AG20443 (cell line): ENCODE results near the gene RNF215.
"Not testable (repeated sequence)": the region's sequence is repeated elsewhere in the genome, so short reads cannot be mapped to it uniquely, and the experiment has no call there.

Source experiments
- DNase-seq: peaks from one replicate; pipeline ENCODE4 v3.0.0; 2012; ENCODE audit warnings: low spot score, mixed read lengths

The RNF215 gene

DNA sequence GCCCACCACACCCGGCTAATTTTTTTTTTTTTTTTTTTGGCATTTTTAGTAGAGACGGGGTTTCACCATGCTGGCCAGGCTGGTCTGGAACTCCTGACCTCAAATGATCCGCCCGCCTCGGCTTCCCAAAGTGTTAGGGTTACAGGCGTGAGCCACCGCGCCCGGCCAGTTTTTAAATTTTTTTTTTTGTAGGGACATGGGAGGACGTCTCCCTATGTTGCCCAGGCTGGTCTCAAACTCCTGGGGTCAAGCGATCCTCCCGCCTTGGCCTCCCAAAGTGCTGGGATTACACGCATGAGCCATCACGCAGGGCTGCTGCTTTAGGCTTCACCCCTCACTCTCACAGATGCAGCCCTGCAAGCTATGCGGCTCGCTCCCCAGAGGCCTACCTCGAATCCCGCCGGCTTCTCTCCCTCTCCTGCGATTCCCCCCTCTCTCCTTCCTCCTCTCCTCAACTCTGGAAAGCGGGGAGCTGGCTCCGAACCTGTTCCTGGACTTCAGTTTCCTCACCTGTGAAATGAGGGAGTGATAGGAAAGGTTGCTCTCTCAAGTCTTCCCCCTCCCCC, 29.5 kb downstream of the RNF215 start:
- no peak for DNase-seq

DNA sequence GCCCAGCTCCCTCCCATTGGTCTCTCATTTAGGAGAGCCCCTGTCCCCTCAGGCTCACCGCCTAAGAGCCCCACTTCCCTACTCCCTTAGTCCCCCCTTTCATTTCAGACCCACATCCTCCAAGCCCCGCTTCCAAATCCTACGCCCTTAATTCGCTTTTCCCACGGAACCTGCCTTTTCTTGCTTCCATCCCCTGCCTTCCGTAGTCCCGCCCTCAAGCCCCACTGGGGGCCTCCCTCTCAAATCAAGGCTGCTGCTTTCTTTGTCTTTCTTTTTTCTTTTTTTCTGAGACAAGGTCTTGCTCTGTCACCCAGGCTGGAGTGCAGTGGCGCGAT, 30.0 kb downstream of the RNF215 start:
- DNase-seq, result no peak

DNA sequence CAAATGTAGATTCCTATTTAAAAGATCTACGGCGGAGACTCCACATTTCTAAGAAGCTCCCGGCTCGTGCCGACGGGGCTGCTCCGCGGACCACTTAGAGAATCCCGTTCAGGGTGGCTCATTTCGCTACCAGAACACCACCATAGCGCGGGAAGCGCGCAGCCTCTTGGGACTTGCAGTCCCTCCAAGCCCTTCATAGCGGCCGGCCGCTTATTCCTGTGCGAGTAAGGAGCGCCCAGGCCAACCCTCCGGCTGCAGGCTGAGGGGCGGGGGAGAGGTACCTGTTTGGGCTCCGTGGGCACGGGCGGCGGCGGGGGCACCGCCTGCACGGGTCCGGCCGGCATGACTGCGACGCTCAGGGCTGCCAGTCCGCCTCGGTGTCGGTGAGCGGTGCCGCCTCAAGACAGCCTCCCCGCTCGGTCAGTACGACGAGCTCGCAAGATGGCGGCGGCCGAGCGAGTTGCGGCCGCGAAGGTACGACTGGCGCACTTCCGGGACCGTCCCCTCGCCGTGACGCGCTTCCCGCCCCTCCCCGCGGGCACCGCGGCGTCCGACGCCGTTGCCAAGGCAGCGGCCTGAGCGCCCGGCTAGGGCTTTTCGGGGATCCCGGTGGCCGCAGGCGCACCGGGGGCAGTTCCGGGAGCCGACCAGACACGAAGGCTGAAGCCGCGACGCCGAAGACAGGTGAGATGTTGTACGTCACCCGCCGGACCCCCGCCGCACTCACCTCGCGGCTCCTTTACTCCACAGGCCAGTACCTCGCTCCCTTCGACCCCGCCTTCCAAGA, 30.6 kb downstream of the RNF215 start, which contains the start of the genes CCDC157 and SF3A1:
Gene CCDC157, plus strand, starts transcription at position 559 of the 787 bp plus-strand sequence. CDS start 8,994 bp downstream, outside the sequence.
Gene SF3A1, minus strand, starts transcription at position 446 of the 787 bp plus-strand sequence. Its CDS starts 102 bp downstream, at position 344.
- peak; percentile 97 for DNase-seq

DNA sequence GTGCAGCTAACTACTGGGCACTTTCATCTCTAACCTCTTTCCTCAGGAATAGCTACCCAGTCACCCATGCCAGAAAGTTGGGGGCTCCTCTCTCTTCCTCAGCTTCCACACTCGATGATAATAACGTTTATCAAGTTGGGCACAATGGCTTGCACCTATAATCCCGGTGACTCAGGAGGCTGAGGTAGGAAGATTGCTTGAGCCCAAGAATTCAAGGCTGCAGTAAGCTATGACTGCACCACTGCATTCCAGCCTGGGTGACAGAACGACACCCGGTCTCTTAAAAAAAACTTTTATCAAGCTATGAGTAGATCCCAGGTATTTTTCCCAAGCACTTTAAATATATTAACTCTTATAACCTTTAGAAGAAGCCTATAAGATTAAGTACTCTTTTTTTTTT, 32.6 kb downstream of the RNF215 start:
- no peak for DNase-seq

DNA sequence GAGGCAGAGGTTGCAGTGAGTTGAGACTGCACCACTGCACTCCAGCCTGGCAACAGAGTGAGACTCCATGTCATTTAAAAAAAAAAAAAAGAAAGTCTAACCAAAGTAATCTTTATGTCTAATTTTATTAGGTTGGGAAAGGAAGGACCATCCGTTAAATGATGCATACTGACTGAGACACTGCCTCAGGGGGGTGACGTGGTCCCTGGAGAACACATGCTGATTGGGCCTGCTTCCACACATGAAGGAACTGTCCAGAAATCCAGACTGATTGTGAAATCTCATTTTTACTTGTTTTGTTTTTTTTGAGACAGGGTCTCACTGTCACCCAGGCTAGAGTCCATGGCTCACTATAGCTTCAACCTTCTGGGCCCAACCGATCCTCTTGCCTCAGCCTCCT, 36.0 kb downstream of the RNF215 start:
- no peak for DNase-seq

DNA sequence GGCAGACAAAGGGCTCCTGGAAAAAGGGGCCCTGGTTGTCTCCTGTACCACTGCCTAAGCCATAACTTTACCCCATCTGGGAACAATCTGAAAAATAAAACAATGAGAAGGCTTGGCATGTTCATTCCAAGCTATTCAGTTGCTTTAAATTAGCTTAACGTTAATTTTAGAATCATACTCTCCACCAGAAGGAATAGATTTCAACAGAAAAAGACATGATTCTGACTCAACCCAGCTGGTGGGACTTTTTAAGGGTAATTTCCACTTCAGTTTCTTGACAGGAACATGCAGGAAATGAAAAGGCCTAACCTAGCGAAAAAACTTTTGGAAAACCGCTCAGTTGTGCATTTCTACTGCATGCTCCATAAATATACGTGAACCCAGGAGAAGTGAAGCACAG, 38.4 kb downstream of the RNF215 start:
- DNase-seq, result peak; percentile 47

DNA sequence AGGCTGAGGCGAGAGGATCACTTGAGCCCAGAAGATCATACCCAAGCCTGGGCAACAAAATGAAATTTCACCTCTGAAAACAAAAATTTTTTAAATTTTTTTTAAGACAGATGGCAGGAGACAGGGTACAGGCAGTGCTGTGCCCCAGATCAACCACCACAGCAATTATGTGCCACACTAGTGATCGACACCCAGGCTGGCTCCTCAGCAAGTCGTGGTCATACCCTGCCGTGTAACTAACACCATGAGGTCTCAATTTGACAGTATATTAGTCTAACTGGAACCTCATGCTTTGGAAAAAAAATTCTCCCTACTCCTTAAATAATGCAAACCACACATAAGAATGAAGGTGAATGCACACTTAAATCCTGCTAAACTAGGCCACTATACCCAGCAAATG, 38.8 kb downstream of the RNF215 start:
- no peak for DNase-seq

DNA sequence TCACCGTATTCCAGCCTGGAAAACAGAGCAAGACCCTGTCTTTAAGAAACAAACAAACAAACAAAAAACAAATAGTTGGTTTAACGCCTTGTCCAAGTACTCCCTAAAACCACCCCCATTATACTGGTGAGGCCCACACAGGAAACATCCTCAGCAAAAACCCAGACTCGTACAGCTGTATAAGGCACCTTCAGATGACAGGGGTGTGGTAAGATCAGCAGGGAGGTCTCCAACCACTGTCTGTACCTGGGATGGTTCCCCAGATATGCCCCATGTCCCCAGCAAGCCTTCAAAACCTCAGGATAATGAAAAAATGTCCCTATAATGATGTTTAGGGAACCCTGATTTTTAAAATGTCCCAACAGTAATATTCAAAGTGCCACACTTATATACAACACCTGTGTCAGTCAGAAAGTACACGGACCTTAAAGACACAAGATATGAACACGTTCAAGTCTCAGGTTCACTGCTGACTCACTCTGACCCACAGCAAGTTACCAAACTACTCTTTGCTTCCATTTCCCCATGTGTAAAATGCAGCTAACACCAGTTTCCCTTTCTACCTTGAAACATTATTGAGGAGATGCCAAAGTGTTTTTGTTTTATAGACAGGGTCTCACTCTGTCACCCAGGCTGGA, 39.8 kb downstream of the RNF215 start:
- no peak for DNase-seq

DNA sequence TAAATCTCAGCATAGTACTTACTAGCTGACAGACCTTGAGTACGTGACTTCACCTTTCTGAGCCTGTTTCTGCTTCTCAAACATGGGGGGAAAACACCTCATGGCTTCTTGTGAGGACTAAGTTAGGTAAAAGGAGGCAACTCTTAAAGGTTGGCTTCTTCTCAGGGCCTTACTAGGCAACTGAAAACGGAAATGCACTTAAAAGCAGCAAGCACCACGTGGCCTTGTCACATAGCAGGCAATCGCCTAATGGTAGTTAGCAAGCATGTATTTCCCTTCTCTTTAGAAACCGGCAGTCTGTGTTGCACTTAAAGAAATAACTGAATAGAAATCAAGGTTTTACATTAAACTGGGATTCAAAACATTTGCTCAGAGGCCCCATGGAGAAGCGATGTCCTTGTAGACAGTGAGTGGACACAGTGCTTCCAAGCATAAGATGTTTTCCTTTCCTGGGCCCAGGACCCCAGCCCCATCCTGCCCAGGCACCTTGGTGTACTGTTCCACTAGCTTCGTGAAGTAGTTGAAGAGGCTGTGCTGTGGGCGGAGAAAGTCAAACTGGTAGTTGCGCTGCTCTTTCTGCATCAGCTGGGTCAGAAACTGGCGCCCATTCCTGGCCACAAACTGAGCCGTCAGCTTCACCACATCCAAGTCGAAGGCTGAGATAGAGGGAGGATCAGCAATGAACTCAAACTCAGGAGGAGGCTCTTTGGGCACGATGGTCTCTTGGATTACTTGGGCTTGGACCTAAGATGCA, 42.6 kb downstream of the RNF215 start:
- no peak for DNase-seq

DNA sequence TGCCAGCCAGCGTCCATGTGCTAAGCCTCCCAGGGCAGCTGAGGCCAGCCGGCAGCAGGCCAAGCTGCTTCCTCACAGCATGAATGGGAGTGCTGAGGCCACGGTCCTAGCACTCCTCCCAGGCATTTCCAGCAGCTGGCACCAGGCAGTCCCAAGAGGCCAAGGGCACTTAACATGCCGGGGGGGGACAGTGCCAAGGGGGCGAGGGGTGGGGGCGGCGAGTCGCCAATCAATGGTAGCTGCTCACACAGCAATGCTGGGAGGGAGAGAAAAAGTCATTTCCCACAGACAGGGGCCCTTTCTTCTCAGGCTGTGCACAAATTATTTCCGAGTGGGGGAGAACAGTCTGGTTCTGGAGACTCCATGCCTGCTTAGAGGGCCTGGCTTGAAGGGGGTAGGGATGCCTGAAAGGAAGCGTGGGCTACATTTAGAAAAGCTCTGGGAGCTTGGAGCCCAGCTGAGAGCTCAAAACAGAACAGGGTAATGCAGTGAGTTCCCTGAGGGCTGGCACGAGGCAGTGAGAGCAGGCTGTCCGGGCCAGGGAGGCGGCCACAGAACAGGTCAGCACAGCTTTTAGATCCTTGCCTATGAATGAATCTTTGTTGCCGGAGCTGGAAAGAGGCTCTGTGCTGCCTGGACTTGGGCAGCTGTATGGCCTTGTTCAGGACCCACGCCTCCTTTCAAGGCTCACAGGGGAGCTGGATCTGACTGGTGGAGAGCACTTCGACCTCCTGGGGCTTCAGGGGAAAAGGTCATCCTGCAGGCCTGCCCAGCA, 46.1 kb downstream of the RNF215 start:
- DNase-seq, result no peak

DNA sequence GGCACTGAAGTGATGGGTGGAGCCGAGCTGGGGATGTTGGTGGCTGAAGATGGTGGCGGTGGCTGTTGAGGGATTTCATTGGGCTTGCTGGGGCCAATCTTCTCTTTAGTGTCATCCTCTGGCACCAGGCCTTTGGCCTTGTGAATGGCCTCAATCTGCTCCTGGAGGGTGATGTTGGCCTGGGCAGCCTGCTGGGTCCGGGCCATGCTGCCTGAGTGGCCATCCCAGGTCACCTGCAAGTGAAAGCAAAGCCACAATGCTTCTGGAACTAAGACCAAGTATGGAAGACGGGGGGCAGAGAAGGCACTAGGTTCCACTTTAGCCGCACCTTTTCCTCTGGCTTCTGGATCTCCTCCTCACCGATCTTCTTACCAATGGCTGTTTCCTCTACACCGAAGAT, 48.4 kb downstream of the RNF215 start:
- DNase-seq, result no peak

DNA sequence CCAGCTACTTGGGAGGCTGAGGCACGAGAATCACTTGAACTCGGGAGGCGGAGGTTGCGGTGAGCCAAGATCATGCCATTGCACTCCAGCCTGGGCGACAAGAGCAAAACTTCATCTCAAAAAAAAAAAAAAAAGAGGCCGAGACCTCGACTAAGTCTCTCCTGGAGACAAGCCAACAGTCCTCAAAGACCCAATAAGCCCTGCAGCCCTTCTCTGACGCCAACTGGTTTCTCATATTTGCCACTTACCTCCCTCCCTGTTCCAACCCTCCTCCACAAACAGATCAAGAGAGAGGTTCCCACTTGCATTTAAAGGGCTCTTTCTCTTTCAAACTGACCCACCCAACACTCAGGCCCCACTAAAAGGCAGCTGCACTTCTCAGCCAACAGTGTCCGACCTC, 48.9 kb downstream of the RNF215 start:
- DNase-seq, result not testable (repeated sequence)

DNA sequence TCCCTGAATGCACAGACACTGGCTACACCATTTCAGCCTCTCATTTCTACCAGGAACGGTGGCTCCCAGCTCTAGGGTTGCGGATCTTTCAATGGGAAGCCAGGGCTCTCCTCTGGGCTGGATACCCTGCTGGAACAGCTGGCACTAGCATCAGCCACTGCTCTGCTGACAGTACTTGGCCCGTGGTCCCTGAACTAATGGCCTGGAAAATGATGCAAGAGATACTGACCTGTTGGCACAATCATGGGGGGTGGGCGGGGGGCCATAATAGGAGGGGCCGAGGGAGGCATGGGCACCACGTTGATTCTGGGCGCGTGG, 49.8 kb downstream of the RNF215 start:
- no peak for DNase-seq

DNA sequence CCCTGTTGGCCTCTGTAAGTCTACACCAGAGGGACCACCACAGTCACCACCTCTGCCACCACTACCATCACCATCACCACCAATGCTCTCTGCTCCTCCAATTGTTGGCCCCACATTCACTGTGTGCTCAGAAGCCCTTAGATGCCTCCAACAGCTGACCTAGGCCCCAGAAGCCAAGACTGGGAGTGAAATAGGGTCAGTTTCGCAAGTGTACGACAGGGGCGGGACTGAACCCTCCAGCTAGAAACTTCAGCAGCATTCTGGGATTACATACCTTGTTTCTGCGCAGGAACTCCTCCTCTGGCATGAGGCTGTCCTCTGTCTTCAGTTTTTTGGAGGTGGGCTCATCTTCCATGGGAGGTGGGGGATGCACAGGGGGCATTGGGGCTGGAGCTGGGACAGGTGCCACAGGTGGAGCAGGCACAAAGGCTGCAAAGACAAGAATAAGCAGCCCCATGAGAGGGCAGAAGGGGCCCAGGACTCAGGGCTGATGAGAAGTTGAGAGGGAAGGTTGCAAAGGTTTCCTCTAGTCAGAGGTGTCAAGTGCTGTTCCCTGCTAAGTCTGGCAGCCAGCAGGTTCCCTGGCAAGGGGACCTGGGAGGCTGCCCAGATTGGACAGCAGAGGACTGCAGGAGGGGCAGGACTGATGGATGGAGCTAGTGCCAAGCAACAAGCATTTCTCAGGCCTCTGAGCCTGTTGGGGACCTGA, 50.3 kb downstream of the RNF215 start:
- DNase-seq, result no peak

DNA sequence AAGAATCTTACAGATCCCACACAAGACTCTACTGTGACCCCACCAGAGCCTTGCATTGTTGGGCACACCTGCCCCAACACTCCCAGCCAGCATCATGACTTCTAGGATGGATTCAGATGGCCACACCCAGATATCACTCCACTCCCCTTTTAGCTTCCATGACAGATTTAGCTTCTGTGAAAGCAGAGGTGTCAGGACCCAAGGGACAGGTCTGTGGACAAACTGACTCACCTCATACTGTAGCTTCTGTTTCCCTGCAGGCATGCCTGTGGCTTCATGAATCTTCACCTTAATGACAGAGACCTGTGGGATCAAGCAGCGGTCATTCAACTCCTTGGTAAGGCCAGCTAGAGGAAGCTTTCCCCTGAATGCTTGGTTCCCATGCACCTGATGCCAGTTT, 52.0 kb downstream of the RNF215 start:
- no peak for DNase-seq

DNA sequence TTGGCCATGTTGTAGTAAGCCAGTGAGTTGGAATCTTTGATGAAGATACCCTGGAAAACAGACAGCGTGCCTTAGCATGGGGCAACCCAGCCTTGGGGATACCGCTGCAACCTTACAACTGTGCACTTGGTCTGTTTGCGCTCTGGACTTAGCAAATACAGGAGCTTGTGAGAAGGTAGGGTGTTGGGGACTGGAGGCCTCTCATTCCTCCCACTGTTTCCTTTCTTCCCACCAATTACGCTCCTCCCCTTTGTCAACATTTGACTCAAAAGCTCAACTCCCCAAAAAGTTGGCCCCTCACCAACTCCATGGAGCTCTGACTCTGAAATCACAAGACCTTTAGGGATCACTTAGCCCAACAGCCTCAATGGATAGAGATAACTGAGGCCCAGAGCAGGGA, 52.6 kb downstream of the RNF215 start:
- no peak for DNase-seq

DNA sequence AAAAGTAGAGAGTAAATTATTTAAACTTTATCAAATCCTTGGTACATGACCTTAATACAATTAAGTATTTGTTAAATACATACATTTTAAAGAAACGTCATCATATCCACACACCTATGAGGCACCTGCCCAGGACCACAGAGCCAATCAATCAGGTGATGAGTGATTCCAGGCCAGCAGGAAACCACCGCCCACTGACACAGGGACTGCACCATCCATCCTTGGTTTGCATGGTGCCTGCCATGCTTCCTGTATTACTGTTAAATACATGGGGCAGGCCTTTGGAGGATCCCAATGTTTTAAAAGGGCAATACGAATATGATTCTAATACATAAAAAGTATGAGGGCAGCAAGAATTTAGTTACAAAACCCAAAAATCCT, 53.5 kb downstream of the RNF215 start:
- no peak for DNase-seq

DNA sequence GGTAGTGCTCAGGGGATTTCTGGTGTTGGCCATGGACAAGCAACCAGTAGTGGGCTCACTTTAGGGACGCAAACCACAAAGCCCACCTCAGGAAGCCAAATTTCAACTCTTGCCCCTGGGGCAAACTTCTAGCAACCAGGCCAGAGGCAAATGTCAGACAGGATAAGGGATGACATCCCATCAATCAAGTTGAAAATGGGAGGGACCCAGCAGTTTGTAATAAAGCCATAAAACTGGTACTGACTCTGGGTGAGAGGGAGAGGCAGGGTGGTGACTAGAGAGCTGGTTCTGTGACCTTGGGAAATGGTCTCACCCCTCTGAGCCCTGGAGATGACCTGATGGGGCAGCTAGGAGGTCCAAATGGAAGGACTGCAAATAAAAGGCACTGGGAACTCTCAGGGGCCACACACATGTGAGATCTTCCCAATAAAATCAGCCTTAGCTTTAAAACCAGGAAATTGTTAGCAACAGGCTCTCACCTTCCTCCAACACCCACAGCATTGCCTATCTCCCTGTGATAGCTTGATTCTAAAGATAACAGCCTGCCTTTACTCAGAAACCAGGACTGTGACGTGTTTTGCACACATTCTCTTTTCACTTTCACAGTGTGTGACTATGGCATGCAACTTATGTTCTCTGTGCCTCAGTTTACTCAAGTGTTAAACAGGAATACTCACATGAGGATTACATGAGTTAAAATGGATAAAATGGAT, 54.1 kb downstream of the RNF215 start:
- no peak for DNase-seq

DNA sequence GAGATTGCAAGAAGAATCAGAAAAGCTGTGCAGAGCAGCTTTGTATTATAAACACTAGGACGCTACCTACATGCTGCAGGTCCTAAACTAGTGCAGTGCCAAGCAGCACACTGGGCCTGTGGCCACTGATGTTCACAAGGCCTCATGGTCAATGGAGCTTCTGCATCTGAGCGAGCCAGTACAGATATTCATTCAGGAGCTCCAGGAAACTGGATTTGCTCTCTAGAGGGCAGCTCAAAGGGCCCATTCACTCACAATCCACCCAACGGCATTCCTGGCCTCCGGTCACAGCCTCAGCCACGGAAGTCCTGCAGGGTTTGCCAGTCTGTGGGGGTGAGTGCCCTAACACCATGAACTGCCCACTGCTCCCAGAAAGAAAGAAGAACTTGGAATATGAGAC, 54.7 kb downstream of the RNF215 start:
- DNase-seq, result no peak
